Smooth muscle cell (in vitro differentiated cells): ENCODE measurements around the gene PTGFRN. TPM values are rescaled to one million over a fixed set of nuclear protein-coding genes. Genes with fewer than 3 reads are reported as not detected.

ENCODE experiments used
- DNase-seq: peaks from one replicate; lab custom pipeline; 2025; ENCODE audit not compliant: unreplicated experiment; lab: John Stamatoyannopoulos, UW
- H2AFZ ChIP-seq: fragments of 200-600 bp; sonication (generic); 2 replicates; pipeline ENCODE4 v1.6.0; 2016; ENCODE audit warnings: antibody characterized with exemption, low read depth, mild to moderate bottlenecking
- H3F3A ChIP-seq: fragments of 200-600 bp; sonication (generic); 2 replicates; pipeline ENCODE4 v1.6.0; 2017; ENCODE audit warnings: antibody characterized with exemption, low read depth
- H3K27ac ChIP-seq: fragments of 200-600 bp; sonication (generic); 2 replicates; pipeline ENCODE4 v1.5.1; 2016; ENCODE audit warnings: low read depth, mild to moderate bottlenecking
- H3K27me3 ChIP-seq: fragments of 200-600 bp; sonication (generic); 2 replicates; pipeline ENCODE4 v1.6.1; 2016; ENCODE audit warnings: low read depth, mild to moderate bottlenecking
- H3K36me3 ChIP-seq: fragments of 200-600 bp; sonication (generic); 2 replicates; pipeline ENCODE4 v1.5.1; 2016; ENCODE audit warnings: low read depth
- H3K4me1 ChIP-seq: fragments of 200-600 bp; sonication (generic); 2 replicates; pipeline ENCODE4 v1.5.1; 2016; ENCODE audit warnings: low read depth
- H3K4me2 ChIP-seq: fragments of 200-600 bp; sonication (generic); 2 replicates; pipeline ENCODE4 v1.6.0; 2016; ENCODE audit warnings: mild to moderate bottlenecking
- H3K4me3 ChIP-seq: fragments of 200-600 bp; sonication (generic); 2 replicates; pipeline ENCODE4 v1.5.1; 2016; ENCODE audit warnings: mild to moderate bottlenecking
- H3K79me2 ChIP-seq: fragments of 200-600 bp; sonication (generic); 2 replicates; pipeline ENCODE4 v1.6.0; 2016; ENCODE audit warnings: low read depth, mild to moderate bottlenecking
- H3K9ac ChIP-seq: fragments of 200-600 bp; sonication (generic); 2 replicates; pipeline ENCODE4 v1.6.0; 2016; ENCODE audit warnings: low read depth
- H3K9me3 ChIP-seq: fragments of 200-600 bp; sonication (generic); replicated peaks from 2 replicates; pipeline ENCODE4 v1.5.1; 2016; ENCODE audit warnings: low read depth
- H4K20me1 ChIP-seq: fragments of 200-600 bp; sonication (generic); 2 replicates; pipeline ENCODE4 v1.6.0; 2016; ENCODE audit warnings: low read depth
- CTCF ChIP-seq: fragments of 200-600 bp; sonication (generic); IDR thresholded peaks from 2 replicates; pipeline ENCODE4 v1.5.1; 2017; ENCODE audit warnings: borderline replicate concordance, mild to moderate bottlenecking, antibody characterized with exemption; ENCODE audit not compliant: insufficient read depth, poor library complexity, severe bottlenecking
- WGBS: methylation state at CpG from one replicate; pipeline ENCODE4 v1.1.7; 2016; ENCODE audit warnings: low lambda C conversion rate; 5-methylcytosine and 5-hydroxymethylcytosine counted together
- polyA plus RNA-seq: library from polyadenylated mRNA; unstranded; fragments of >200 nt; fragmentation: Nextera tagmentation; extraction: Ambion mirVana; gene quantifications from 2 replicates; pipeline ENCODE4 v1.2.1, GENCODE V29; 2016
- total RNA-seq: library from RNA; depleted of rRNA; stranded (reverse); fragments of >200 nt; gene quantifications from 2 replicates; pipeline ENCODE4 v1.2.3, GENCODE V29; 2014

Gene PTGFRN
- total and polyA plus RNA-seq, 2 experiments from 2014 or later: 64.2 to 97.9 TPM

DNA sequence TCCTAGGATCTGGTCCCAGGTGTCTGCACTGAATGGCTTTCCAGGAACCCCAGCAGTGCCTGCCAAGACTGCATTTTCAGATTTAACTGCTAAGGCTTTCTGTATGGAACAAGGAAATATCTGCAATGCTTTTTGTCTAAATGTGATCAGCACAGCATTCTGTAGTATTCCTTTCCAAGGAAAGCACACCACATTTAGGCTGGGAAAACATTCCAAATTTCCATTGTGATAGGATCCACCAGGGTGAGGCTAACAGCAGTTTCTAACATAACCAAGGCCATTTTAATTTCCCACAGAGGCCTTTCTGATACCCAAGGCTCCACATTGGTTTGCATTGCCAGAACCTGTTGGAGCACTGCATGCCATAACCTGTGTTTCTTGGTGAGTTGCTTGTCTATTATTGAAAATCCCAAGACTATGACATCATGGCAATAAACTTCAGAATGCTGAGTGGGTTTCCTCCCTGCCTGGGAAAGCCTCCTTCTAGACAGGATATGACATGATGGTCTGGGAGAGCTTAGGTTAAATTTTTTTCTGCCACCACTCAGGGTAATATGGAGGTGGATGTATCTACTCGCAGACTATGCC is 23.3 kb upstream of the PTGFRN start:
- no peak for TF ChIP-seq CTCF
- Histone ChIP-seq H3K27ac (peak overlapping the region; percentile 96), H3K79me2 (no peaks in the 10 kb centered on the region), H3K9ac (peak overlapping the region; percentile 75), H3K4me1 (no peaks in the 10 kb centered on the region), H3K9me3 (no peaks in the 10 kb centered on the region), H2AFZ (no peak overlapping the region), H3K36me3 (no peaks in the 10 kb centered on the region), H3K4me2 (peak overlapping the region; percentile 22), H4K20me1 (no peaks in the 10 kb centered on the region), H3K4me3 (no peak overlapping the region), H3F3A (peaks cover 13% of the 10 kb centered on the region), H3K27me3 (no peaks in the 10 kb centered on the region)
- no peak for DNase-seq
- 32% methylated on average over 1 of the region's 1 CpG for WGBS

GRCh38 chr1:116887212-116887611 is 22.5 kb upstream of the PTGFRN start:
- Histone ChIP-seq H3K9ac (peak overlapping the region; percentile 75), H4K20me1 (no peaks in the 10 kb centered on the region)
- TF ChIP-seq CTCF: no peak

DNA sequence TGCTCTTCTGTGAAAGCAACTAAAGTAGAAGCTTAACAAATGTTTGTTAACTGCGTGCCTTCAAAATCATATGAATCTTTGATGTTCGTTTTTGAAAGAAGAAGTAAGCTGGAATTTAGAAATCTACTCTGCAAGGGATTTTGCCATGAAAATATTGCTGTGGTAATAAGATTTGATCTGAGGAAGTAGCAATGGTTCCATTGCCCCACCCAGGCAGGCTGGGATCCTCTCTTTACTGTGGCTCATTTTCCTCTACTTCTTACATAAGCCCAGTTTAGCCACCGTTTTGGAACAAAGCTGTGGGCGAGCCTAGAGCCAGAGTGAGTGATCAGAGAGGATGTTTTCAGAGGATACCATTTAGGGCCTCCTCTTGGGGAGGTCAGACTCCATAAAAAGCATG is 20.3 kb upstream of the PTGFRN start:
- WGBS: 72% methylated on average over 4 of the region's 4 CpGs

More at GRCh38 chr1:116887212-116887611, 22.5 kb upstream of the PTGFRN start:
- Histone ChIP-seq H3K4me2 (peak overlapping the region; percentile 3), H3K79me2 (no peaks in the 10 kb centered on the region), H3K4me3 (no peak overlapping the region), H2AFZ (peak overlapping the region; percentile 20), H3K27me3 (no peaks in the 10 kb centered on the region), H3K9me3 (no peaks in the 10 kb centered on the region), H3K36me3 (no peaks in the 10 kb centered on the region), H3F3A (peaks cover 13% of the 10 kb centered on the region), H3K4me1 (no peaks in the 10 kb centered on the region), H3K27ac (peak overlapping the region; percentile 96)
- no peak for DNase-seq
- WGBS: 89% methylated on average over 3 of the region's 3 CpGs

More for the DNA sequence above, 20.3 kb upstream of the PTGFRN start:
- Histone ChIP-seq H3K27ac (no peak overlapping the region), H3K4me2 (no peak overlapping the region), H3K9me3 (no peaks in the 10 kb centered on the region), H3K27me3 (no peaks in the 10 kb centered on the region), H2AFZ (no peak overlapping the region), H3K9ac (no peak overlapping the region), H3K79me2 (no peaks in the 10 kb centered on the region), H3F3A (peaks cover 13% of the 10 kb centered on the region), H3K4me1 (no peaks in the 10 kb centered on the region), H4K20me1 (no peaks in the 10 kb centered on the region), H3K4me3 (no peak overlapping the region), H3K36me3 (no peaks in the 10 kb centered on the region)
- no peak for DNase-seq
- TF ChIP-seq CTCF: no peak
